Measurements from ENCODE around the gene MGP. TPM values are rescaled to one million over a fixed set of nuclear protein-coding genes. Genes with fewer than 3 reads are reported as not detected.
A peak's percentile ranks its signal among the peaks of the same experiment; 100 is the strongest.

MGP gene
- polyA plus RNA-seq, 3 donors, result not detected

- H3K4me3 Mint-ChIP-seq, result no peak overlapping the region
- WGBS (ENCODE audit: insufficient coverage), result 22% methylated on average over 1 of the region's 3 CpGs
- no peak overlapping the region for H3K27ac ChIP-seq (ENCODE audit: low read depth in 1 of 2, low read length in 2 of 2)
- peaks cover 0 to 2% (median 0%) of the 10 kb centered on the region in 3 donors for H3K27me3 Mint-ChIP-seq (ENCODE audit: low read depth in 3 of 3)
- peak overlapping the region; percentile 21 for H2AFZ ChIP-seq (ENCODE audit: insufficient read depth, low read depth, low read length, poor library complexity, severe bottlenecking)
- H3K4me3 ChIP-seq (replicated peaks in 1 of 3; ENCODE audit: low read depth in 2 of 3, low read length in 3 of 3), result no peak overlapping the region
- no peaks in the 10 kb centered on the region for H3K4me1 ChIP-seq (ENCODE audit: control insufficient read depth in 1 of 2, insufficient read depth in 2 of 2, low read length in 2 of 2)
- peak; percentile 21 to 52 (median 43) for DNase-seq
- no peaks in the 10 kb centered on the region for H3K36me3 ChIP-seq (replicated peaks in 1 of 2; ENCODE audit: control insufficient read depth in 1 of 2, insufficient read depth in 2 of 2, low read length in 2 of 2)
- H3K4me1 Mint-ChIP-seq, result peaks cover 2% of the 10 kb centered on the region
- no peaks in the 10 kb centered on the region for H3K9me3 ChIP-seq (replicated peaks in 1 of 2; ENCODE audit: control insufficient read depth in 1 of 2, insufficient read depth in 1 of 2, low read length in 2 of 2)
- peak; percentile 74 for TF ChIP-seq CTCF (IDR thresholded peaks at IDR 0.05)
- no peaks in the 10 kb centered on the region for H3K27me3 ChIP-seq (ENCODE audit: control insufficient read depth in 2 of 2, insufficient read depth in 2 of 2, low read length in 2 of 2)
- H3K27ac Mint-ChIP-seq, result no peak overlapping the region
- no peaks in the 10 kb centered on the region for H3K79me2 ChIP-seq (ENCODE audit: insufficient read depth, low read length)
- intact Hi-C loops (cut with micrococcal nuclease), result loop anchor here (5.0 to 10.0 kb wide), 2 partner anchors 89 to 152 kb away; partner anchors contain the start of gene ERP27 (in 1 of the 2)
- H3K9ac ChIP-seq (ENCODE audit: insufficient read depth, low read length, poor library complexity, severe bottlenecking), result no peak overlapping the region
- H3K36me3 Mint-ChIP-seq, result no peaks in the 10 kb centered on the region
- no peaks in the 10 kb centered on the region for H4K20me1 ChIP-seq (ENCODE audit: insufficient read depth, low read length)
- no peaks in the 10 kb centered on the region for H3K9me3 Mint-ChIP-seq
- no peak overlapping the region for H3K4me2 ChIP-seq (replicated peaks; ENCODE audit: extremely low read depth, low read length, poor library complexity, severe bottlenecking)
Measured at GRCh38 chr12:14845350-14845750, 40.3 kb downstream of the MGP start.

- Mint-ChIP-seq H3K9me3 (peaks cover 0 to under 1% (median 0%) of the 10 kb centered on the region in 7 donors), H3K27me3 (ENCODE audit: low read depth in 3 of 3) (peaks cover 0 to 2% (median 0%) of the 10 kb centered on the region in 3 donors), H3K27ac (no peak overlapping the region), H3K36me3 (no peaks in the 10 kb centered on the region), H3K4me3 (no peak overlapping the region), H3K4me1 (peaks cover 2% of the 10 kb centered on the region)
- Histone ChIP-seq H3K79me2 (ENCODE audit: insufficient read depth, low read length) (no peaks in the 10 kb centered on the region), H3K9me3 (replicated peaks in 1 of 2; ENCODE audit: control insufficient read depth in 1 of 2, insufficient read depth in 1 of 2, low read length in 2 of 2) (no peaks in the 10 kb centered on the region), H3K9ac (ENCODE audit: insufficient read depth, low read length, poor library complexity, severe bottlenecking) (no peak overlapping the region), H3K27me3 (ENCODE audit: control insufficient read depth in 2 of 2, insufficient read depth in 2 of 2, low read length in 2 of 2) (no peaks in the 10 kb centered on the region), H3K36me3 (replicated peaks in 1 of 2; ENCODE audit: control insufficient read depth in 1 of 2, insufficient read depth in 2 of 2, low read length in 2 of 2) (no peaks in the 10 kb centered on the region), H2AFZ (ENCODE audit: insufficient read depth, low read depth, low read length, poor library complexity, severe bottlenecking) (no peak overlapping the region), H3K4me2 (replicated peaks; ENCODE audit: extremely low read depth, low read length, poor library complexity, severe bottlenecking) (no peak overlapping the region), H3K4me1 (ENCODE audit: control insufficient read depth in 1 of 2, insufficient read depth in 2 of 2, low read length in 2 of 2) (no peaks in the 10 kb centered on the region), H3K27ac (ENCODE audit: low read depth in 1 of 2, low read length in 2 of 2) (no peak overlapping the region), H3K4me3 (replicated peaks in 1 of 3; ENCODE audit: low read depth in 2 of 3, low read length in 3 of 3) (no peak overlapping the region), H4K20me1 (ENCODE audit: insufficient read depth, low read length) (no peaks in the 10 kb centered on the region)
- intact Hi-C loops (cut with micrococcal nuclease), result loop anchor here in 1 of 2 donors (10.0 kb wide), 1 partner anchor 90 kb away; the partner anchor contains the start of gene ERP27
- DNase-seq, result no peak
- no peak for TF ChIP-seq CTCF (IDR thresholded peaks at IDR 0.05)
Measured at GRCh38 chr12:14844401-14844800, 41.3 kb downstream of the MGP start.

All from CD14-positive monocyte (primary cell).